ENCODE results near the gene PRND.

The PRND gene

DNA sequence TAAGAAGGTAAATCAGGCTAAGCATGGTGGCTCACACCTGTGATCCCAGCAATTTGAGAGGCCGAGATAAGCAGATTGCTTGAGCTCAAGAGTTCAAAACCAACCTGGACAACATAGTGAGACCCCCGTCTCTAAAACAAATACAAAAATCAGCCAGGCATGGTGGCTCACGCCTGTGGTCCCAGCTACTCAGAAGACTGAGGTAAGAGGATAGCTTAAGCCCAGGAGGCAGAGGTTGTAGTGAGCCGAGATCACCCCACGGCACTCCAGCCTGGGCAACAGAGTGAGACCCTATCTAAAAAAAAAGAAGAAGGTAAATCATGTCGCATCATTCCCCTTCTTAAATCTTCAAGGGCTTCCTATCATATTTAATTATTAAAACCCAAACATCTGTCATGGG lies 39.0 kb upstream of the PRND start:
- no peak for DNase-seq (ENCODE audit: low spot score)
- Histone ChIP-seq H3K4me3 (no peak overlapping the region), H3K27ac (no peak overlapping the region)
- no peak for TF ChIP-seq CTCF (IDR thresholded peaks at IDR 0.05)

GRCh38 chr20:4683261-4683660 lies 38.4 kb upstream of the PRND start:
- no peak overlapping the region for H3K4me3 ChIP-seq
- TF ChIP-seq CTCF (IDR thresholded peaks at IDR 0.05), result no peak
- no peak overlapping the region for H3K27ac ChIP-seq
- DNase-seq (ENCODE audit: low spot score), result no peak

- TF ChIP-seq CTCF (IDR thresholded peaks at IDR 0.05), result no peak
- DNase-seq (ENCODE audit: low spot score), result no peak
- H3K27ac ChIP-seq, result no peak overlapping the region
- H3K4me3 ChIP-seq, result no peak overlapping the region
Observed at GRCh38 chr20:4684837-4685413, 36.8 kb upstream of the PRND start.

GRCh38 chr20:4685923-4686221 lies 35.8 kb upstream of the PRND start:
- peak overlapping the region; percentile 96 to 99 for H3K27ac ChIP-seq
- no peak for TF ChIP-seq CTCF (IDR thresholded peaks at IDR 0.05)
- DNase-seq (ENCODE audit: low spot score), result no peak
- H3K4me3 ChIP-seq, result peak overlapping the region; percentile 93

- Histone ChIP-seq H3K4me3 (no peak overlapping the region), H3K27ac (peak overlapping the region in 1 of 2 donors; percentile 1)
- DNase-seq (ENCODE audit: low spot score), result no peak
- no peak for TF ChIP-seq CTCF (IDR thresholded peaks at IDR 0.05)
Observed at GRCh38 chr20:4688305-4688704, 33.4 kb upstream of the PRND start.

DNA sequence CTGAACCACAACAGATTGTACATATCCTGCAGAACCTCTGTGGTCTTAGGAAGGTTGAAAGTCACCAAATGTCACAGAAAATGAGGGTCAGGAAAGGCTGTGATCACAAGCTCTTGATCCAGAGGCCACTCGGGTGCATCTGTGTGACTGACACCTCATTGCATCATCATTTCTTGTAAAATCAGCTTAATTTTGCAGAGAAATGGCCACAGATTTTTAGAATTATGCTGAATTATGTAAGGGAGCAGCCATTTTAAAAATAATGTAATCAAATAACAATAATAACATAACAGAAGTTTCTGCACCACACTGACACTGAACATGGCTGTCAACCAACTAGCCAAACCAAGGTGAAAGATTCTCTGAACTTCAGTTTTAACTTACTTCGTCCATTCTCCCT lies 32.5 kb upstream of the PRND start:
- no peak overlapping the region for H3K27ac ChIP-seq
- no peak for DNase-seq (ENCODE audit: low spot score)
- H3K4me3 ChIP-seq, result no peak overlapping the region
- TF ChIP-seq CTCF (IDR thresholded peaks at IDR 0.05), result no peak

- no peak for TF ChIP-seq CTCF (IDR thresholded peaks at IDR 0.05)
- Histone ChIP-seq H3K27ac (no peak overlapping the region), H3K4me3 (no peak overlapping the region)
- DNase-seq (ENCODE audit: low spot score), result no peak
Observed at GRCh38 chr20:4691753-4692152, 30.0 kb upstream of the PRND start.
